Neutrophil (primary cell): ENCODE data around the gene SLC44A3.

ENCODE experiments used
- H3K27ac ChIP-seq: fragments of 200-600 bp; sonication (generic); 2 replicates; pipeline ENCODE4 v1.5.1; 2016; ENCODE audit warnings: mild to moderate bottlenecking, moderate library complexity
- H3K27me3 ChIP-seq: fragments of 200-600 bp; sonication (generic); 2 replicates; pipeline ENCODE4 v1.6.0; 2016; ENCODE audit warnings: mild to moderate bottlenecking
- H3K36me3 ChIP-seq: fragments of 200-600 bp; sonication (generic); 2 replicates; pipeline ENCODE4 v1.5.1; 2017
- H3K4me1 ChIP-seq, 2 experiments: fragments of 200-600 bp in 1 of 2; sonication (generic) in 1 of 2; 1 replicate in 1 of 2; 2 replicates in 1 of 2; pipeline versions ENCODE4 v1.5.1 to v1.6.1; 2013 to 2016; ENCODE audit warnings: low read depth in 1 of 2, low read length in 1 of 2, mild to moderate bottlenecking in 1 of 2, moderate library complexity in 1 of 2; ENCODE audit not compliant: control insufficient read depth in 1 of 2, insufficient read depth in 1 of 2
- H3K4me3 ChIP-seq, 2 experiments: fragments of 200-600 bp in 1 of 2; sonication (generic) in 1 of 2; 1 replicate in 1 of 2; 2 replicates in 1 of 2; pipeline ENCODE4 v1.5.1; 2013 to 2016; ENCODE audit warnings: low read depth in 1 of 2, low read length in 1 of 2, mild to moderate bottlenecking in 1 of 2, moderate library complexity in 1 of 2
- H3K9me3 ChIP-seq: fragments of 200-600 bp; sonication (generic); 2 replicates; pipeline ENCODE4 v1.5.1; 2016
- TF ChIP-seq, protein P1 (sequence below): fragments of 200-600 bp; sonication (generic); IDR thresholded peaks from 2 replicates; pipeline ENCODE4 v1.5.1; 2016; ENCODE audit warnings: antibody characterized with exemption

Gene SLC44A3

DNA sequence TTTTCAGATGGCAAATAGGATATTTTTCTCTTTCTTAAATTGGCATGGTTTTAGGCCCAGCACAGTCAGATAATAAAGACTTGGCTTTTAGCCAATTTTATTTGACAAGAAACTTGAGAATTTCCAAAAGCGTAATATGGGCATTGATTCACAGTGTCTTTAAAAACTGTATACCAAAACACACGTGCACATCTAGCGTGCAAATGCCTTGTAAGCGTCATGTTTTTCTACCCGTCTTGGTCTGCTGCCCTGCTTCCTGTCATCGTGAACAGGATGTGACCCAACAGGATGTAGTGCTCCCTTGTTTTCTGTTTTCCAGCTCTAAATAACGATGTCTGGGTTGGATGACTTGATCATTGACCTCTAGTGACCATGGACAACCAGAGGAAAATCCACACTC lies 24.7 kb upstream of the SLC44A3 start:
- Histone ChIP-seq H3K4me3 (peak overlapping the region; percentile 20 to 23), H3K27ac (peak overlapping the region; percentile 83), H3K4me1 (peaks cover 85 to 95% of the 10 kb centered on the region in 2 experiments), H3K9me3 (no peaks in the 10 kb centered on the region), H3K36me3 (no peaks in the 10 kb centered on the region), H3K27me3 (no peaks in the 10 kb centered on the region)
- TF ChIP-seq, protein P1, sequence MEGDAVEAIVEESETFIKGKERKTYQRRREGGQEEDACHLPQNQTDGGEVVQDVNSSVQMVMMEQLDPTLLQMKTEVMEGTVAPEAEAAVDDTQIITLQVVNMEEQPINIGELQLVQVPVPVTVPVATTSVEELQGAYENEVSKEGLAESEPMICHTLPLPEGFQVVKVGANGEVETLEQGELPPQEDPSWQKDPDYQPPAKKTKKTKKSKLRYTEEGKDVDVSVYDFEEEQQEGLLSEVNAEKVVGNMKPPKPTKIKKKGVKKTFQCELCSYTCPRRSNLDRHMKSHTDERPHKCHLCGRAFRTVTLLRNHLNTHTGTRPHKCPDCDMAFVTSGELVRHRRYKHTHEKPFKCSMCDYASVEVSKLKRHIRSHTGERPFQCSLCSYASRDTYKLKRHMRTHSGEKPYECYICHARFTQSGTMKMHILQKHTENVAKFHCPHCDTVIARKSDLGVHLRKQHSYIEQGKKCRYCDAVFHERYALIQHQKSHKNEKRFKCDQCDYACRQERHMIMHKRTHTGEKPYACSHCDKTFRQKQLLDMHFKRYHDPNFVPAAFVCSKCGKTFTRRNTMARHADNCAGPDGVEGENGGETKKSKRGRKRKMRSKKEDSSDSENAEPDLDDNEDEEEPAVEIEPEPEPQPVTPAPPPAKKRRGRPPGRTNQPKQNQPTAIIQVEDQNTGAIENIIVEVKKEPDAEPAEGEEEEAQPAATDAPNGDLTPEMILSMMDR: no peak

DNA sequence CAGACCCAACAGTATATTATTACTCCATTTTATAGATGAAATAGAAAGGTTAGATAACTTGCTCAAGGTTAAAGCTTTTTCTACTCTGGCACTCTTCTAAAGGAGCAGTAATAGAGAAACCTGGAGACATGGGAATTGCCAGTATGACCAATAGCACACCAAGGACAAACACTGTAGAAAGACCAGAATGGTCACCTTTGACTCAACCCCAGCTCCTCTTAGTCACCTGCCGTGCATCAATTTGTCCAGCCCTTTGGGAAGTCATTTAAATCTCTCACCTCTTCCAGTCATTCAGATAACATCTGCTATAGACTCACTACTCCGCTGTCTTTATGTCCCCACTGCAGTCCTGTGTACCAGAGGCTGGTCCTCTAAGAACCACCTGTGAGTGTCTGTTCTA lies 23.9 kb upstream of the SLC44A3 start:
- TF ChIP-seq, protein P1: no peak

DNA sequence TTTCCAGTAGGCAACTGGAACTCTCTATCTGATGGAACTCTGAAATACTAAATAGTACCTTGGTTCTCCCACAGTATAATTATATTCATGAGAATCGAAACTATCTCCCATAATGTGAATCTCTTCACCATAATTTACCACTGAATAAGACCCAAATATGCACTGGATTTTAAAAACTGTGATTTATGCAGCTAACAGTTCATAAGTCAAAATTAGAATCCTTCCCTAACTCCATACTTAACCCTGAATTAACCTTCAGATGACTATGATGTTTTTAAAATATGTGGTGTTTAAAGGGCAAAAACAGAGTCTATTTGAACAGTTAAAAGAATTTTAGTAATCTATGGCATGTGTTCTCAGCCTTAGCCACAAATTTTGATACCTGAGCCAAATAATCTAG lies 22.9 kb upstream of the SLC44A3 start:
- Histone ChIP-seq H3K9me3 (no peaks in the 10 kb centered on the region), H3K36me3 (no peaks in the 10 kb centered on the region), H3K4me1 (peaks cover 83 to 94% of the 10 kb centered on the region in 2 experiments), H3K27me3 (no peaks in the 10 kb centered on the region), H3K4me3 (no peak overlapping the region), H3K27ac (peak overlapping the region; percentile 83)
- TF ChIP-seq, protein P1: no peak

More for the DNA sequence above, 23.9 kb upstream of the SLC44A3 start:
- Histone ChIP-seq H3K9me3 (no peaks in the 10 kb centered on the region), H3K27ac (peak overlapping the region; percentile 83), H3K27me3 (no peaks in the 10 kb centered on the region), H3K4me3 (peak overlapping the region in 1 of 2 experiments; percentile 20), H3K4me1 (peaks cover 83 to 94% of the 10 kb centered on the region in 2 experiments), H3K36me3 (no peaks in the 10 kb centered on the region)

DNA sequence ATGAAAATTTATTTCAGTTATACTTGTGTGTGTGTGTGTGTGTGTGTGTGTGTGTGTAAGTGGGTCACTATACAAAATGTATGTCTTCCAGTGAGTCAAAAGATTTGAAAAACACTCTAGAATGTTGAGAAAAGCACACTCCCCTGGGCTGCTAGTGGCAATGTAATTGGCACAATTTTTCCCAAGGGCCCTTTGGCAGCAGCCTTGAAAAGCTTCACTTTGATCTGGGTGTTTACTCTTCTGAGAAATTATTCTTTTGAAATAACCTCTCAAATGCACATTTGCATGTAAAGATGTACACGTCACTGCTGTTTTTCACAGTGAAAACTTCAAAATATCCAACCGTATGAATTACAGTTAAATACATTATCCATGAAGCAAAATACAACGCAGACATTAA lies 22.1 kb upstream of the SLC44A3 start:
- Histone ChIP-seq H3K27ac (peak overlapping the region; percentile 83), H3K36me3 (no peaks in the 10 kb centered on the region), H3K27me3 (no peaks in the 10 kb centered on the region), H3K4me3 (peak overlapping the region in 1 of 2 experiments; percentile 25), H3K4me1 (peaks cover 80 to 88% of the 10 kb centered on the region in 2 experiments), H3K9me3 (no peaks in the 10 kb centered on the region)
- TF ChIP-seq, protein P1: no peak

DNA sequence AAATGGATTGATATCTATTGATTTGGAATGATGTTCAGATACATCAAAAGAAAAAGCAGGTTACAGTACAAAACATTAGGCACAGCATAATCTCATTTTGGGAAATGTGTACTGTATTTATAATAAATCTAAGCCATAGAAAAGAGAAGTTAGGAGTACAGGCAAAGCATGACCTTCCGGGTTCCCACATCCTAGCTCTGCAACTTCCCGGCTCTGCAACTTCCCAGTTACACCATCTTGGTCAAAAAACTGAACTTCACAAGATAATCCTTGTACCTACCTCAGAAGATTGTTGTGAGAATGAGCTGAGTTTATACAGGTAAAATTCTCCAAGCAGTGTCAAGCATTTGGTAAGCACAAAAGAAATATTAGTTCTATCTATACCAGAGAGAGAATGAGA lies 21.7 kb upstream of the SLC44A3 start:
- H3K9me3 ChIP-seq: no peaks in the 10 kb centered on the region
- H3K4me3 ChIP-seq: peak overlapping the region; percentile 0 to 25
- H3K4me1 ChIP-seq: peaks cover 80 to 84% of the 10 kb centered on the region in 2 experiments
- H3K27me3 ChIP-seq: no peaks in the 10 kb centered on the region
- peak overlapping the region; percentile 83 for H3K27ac ChIP-seq
- TF ChIP-seq, protein P1: no peak
- H3K36me3 ChIP-seq: no peaks in the 10 kb centered on the region

DNA sequence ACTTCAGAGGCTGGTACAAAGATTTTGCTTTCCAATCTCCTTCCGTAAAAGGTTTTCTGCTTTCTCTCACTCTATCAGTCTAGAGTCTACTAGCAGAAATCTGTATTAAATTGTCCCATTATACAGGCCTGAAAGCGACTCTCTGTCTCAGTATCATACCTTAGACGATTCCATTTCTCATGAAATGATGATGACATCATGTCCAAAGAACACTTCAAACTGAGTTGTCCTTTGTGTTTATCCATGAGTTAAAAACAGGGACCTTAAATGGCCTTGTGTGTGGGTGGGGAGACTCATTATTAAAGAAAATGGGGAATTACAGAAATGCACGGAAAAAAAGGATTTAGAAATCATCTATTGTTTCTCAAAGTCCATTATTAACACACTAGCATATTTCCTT lies 21.0 kb upstream of the SLC44A3 start:
- no peaks in the 10 kb centered on the region for H3K27me3 ChIP-seq
- H3K4me3 ChIP-seq: peak overlapping the region; percentile 4 to 7
- H3K9me3 ChIP-seq: no peaks in the 10 kb centered on the region
- TF ChIP-seq, protein P1: no peak
- H3K36me3 ChIP-seq: no peaks in the 10 kb centered on the region
- H3K27ac ChIP-seq: peak overlapping the region; percentile 83
- peaks cover 80% of the 10 kb centered on the region in 2 experiments for H3K4me1 ChIP-seq
